CD4-positive, alpha-beta memory T cell (primary cell): Measurements from ENCODE around the gene ZNF227. TPM values are rescaled to one million over a fixed set of nuclear protein-coding genes. Genes with fewer than 3 reads are reported as not detected.

Source experiments
- CTCF ChIA-PET: fragments of 350-600 bp; sonication (Branson Sonifier 250); formaldehyde crosslinking; loops from one replicate; lab custom pipeline; 2021; ENCODE audit warnings: inconsistent platforms; ENCODE audit not compliant: partially characterized antibody; lab: Charles Lee
- POLR2A ChIA-PET: fragments of 350-600 bp; sonication (Branson Sonifier 250); formaldehyde crosslinking; loops from one replicate; lab custom pipeline; 2021; ENCODE audit not compliant: partially characterized antibody; lab: Charles Lee
- DNase-seq, 5 donors: peaks; one replicate each; pipeline versions ENCODE4 v3.0.0 to v3.0.0-alpha.2; 2020 to 2022; ENCODE audit warnings: mixed read lengths in 1 of 5
- H3K27ac ChIP-seq: one replicate; pipeline ENCODE4 v1.7.0; 2013; ENCODE audit warnings: low read depth, low read length
- H3K27me3 ChIP-seq: 2 replicates; pipeline ENCODE4 v1.7.0; 2013; ENCODE audit warnings: mild to moderate bottlenecking, low read length, moderate library complexity; ENCODE audit not compliant: insufficient read depth
- H3K36me3 ChIP-seq: 2 replicates; pipeline ENCODE4 v1.7.0; 2013; ENCODE audit warnings: mild to moderate bottlenecking, low read length, moderate library complexity; ENCODE audit not compliant: insufficient read depth
- H3K4me1 ChIP-seq: 2 replicates; pipeline ENCODE4 v1.7.0; 2013; ENCODE audit warnings: mild to moderate bottlenecking, low read length, moderate library complexity; ENCODE audit not compliant: insufficient read depth
- H3K4me3 ChIP-seq, 2 donors: one replicate each; pipeline ENCODE4 v1.7.0; 2013; ENCODE audit warnings: low read length in 2 of 2, mild to moderate bottlenecking in 1 of 2
- H3K9me3 ChIP-seq, 2 donors: one replicate each; pipeline ENCODE4 v1.7.0; 2013; ENCODE audit warnings: low read length in 2 of 2, control low read depth in 1 of 2; ENCODE audit not compliant: control insufficient read depth in 1 of 2
- H3K27ac Mint-ChIP-seq, 7 donors: one replicate each; pipeline ENCODE4 v1.8.0; 2020 to 2021; ENCODE audit warnings: mixed read lengths in 7 of 7, mild to moderate bottlenecking in 6 of 7, inconsistent platforms in 3 of 7, moderate library complexity in 3 of 7
- H3K27me3 Mint-ChIP-seq, 2 donors: one replicate each; pipeline ENCODE4 v1.8.0; 2020 to 2021; ENCODE audit warnings: mixed read lengths in 2 of 2
- H3K36me3 Mint-ChIP-seq, 2 donors: one replicate each; pipeline ENCODE4 v1.8.0; 2020 to 2021; ENCODE audit warnings: mixed read lengths in 2 of 2, inconsistent platforms in 1 of 2, mild to moderate bottlenecking in 1 of 2
- H3K4me1 Mint-ChIP-seq, 4 donors: one replicate each; pipeline ENCODE4 v1.8.0; 2020 to 2021; ENCODE audit warnings: mixed read lengths in 4 of 4, mild to moderate bottlenecking in 1 of 4
- H3K4me3 Mint-ChIP-seq, 8 donors: one replicate each; pipeline ENCODE4 v1.8.0; 2020 to 2021; ENCODE audit warnings: mixed read lengths in 8 of 8, mild to moderate bottlenecking in 7 of 8, moderate library complexity in 6 of 8, inconsistent platforms in 3 of 8
- H3K9me3 Mint-ChIP-seq, 8 donors: one replicate each; pipeline ENCODE4 v1.8.0; 2020 to 2021; ENCODE audit warnings: mixed read lengths in 8 of 8, mild to moderate bottlenecking in 5 of 8, inconsistent platforms in 3 of 8, moderate library complexity in 1 of 8
- intact Hi-C: fragments of 100-400 bp; cut with micrococcal nuclease; formaldehyde crosslinking; loops from one replicate; pipeline ENCODE4 v1.15.1; 2023
- polyA plus RNA-seq, 2 donors: library from polyadenylated mRNA; unstranded; fragments of 300-500 nt; fragmentation: Illumina TruSeq; gene quantifications; one replicate each; pipeline ENCODE4 v1.2.3, GENCODE V29; 2021
- total RNA-seq, 2 experiments: library from RNA; stranded (reverse); gene quantifications; one replicate each; pipeline ENCODE4 v1.2.3, GENCODE V29; 2021

The ZNF227 gene
- total and polyA plus RNA-seq, 4 experiments from 2014 or later = 8.9 to 54.4 (median 35.9) TPM

DNA sequence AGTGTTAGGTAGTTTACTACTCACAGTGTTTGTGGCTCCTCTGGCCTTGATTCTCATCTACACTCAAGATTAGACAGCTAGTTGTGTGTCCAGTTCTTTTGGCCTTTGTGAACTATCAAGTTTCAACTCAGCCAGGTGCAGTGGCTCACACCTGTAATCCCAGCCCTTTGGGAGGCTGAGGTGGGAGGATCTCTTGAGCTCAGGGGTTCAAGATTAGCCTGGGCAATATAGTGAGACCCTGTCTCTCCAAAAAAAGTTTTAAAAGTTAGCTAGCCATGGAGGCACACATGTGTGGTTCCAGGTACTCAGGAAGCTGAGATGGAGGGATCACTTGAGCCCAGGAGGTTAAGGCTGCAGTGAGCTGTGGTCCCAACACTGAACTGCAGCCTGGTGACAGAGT, 31.4 kb upstream of the ZNF227 start:
- no peak overlapping the region for H3K4me3 Mint-ChIP-seq
- intact Hi-C loops = no loop called here
- peaks cover 7 to 59% of the 10 kb centered on the region in 2 donors for H3K9me3 ChIP-seq

DNA sequence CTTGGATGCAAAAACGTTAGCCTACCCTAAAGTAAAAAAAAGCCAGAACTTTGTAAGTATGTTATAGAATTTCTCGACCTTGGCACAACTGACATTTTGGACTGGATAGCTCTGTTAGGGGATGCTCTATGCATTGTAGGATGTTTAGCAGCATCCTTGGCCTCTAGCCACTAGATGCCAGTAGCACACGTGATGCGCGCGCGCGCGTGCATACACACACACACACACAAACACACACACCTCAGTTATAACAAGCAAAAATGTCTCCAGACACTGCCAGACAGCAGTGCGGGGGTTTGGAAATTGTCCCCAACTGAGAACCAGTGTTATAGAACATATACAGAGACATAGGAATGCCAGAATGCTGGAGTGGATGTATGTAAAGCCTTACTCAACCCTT, 30.2 kb upstream of the ZNF227 start:
- no peak overlapping the region for H3K27ac ChIP-seq
- H3K36me3 ChIP-seq = no peaks in the 10 kb centered on the region
- intact Hi-C loops = no loop called here
- H3K4me1 ChIP-seq = no peaks in the 10 kb centered on the region
- H3K4me1 Mint-ChIP-seq = no peaks in the 10 kb centered on the region
- H3K27me3 ChIP-seq = no peaks in the 10 kb centered on the region
- DNase-seq = no peak
- no peak overlapping the region for H3K27ac Mint-ChIP-seq
- no peak overlapping the region for H3K4me3 Mint-ChIP-seq
- H3K36me3 Mint-ChIP-seq = peaks cover 21 to 30% of the 10 kb centered on the region in 2 donors
- POLR2A ChIA-PET = no interaction called here
- peaks cover 5 to 96% (median 80%) of the 10 kb centered on the region in 8 donors for H3K9me3 Mint-ChIP-seq
- no peaks in the 10 kb centered on the region for H3K27me3 Mint-ChIP-seq
- H3K4me3 ChIP-seq = no peak overlapping the region
- peaks cover 3 to 53% of the 10 kb centered on the region in 2 donors for H3K9me3 ChIP-seq
- CTCF ChIA-PET = no interaction called here

More for the DNA sequence above, 31.4 kb upstream of the ZNF227 start:
- H3K27me3 Mint-ChIP-seq = no peaks in the 10 kb centered on the region
- no peaks in the 10 kb centered on the region for H3K4me1 Mint-ChIP-seq
- H3K27ac Mint-ChIP-seq = no peak overlapping the region
- H3K36me3 ChIP-seq = peaks cover 6% of the 10 kb centered on the region
- no peak for DNase-seq
- H3K27me3 ChIP-seq = no peaks in the 10 kb centered on the region
- no peaks in the 10 kb centered on the region for H3K4me1 ChIP-seq
- peaks cover 3 to 97% (median 81%) of the 10 kb centered on the region in 8 donors for H3K9me3 Mint-ChIP-seq
- no peak overlapping the region for H3K4me3 ChIP-seq
- no peak overlapping the region for H3K27ac ChIP-seq
- ChIA-PET CTCF (no interaction called here), POLR2A (no interaction called here)
- H3K36me3 Mint-ChIP-seq = peaks cover 33 to 39% of the 10 kb centered on the region in 2 donors

- no peak overlapping the region for H3K4me3 Mint-ChIP-seq
- Histone ChIP-seq H3K36me3 (no peaks in the 10 kb centered on the region), H3K27me3 (no peaks in the 10 kb centered on the region), H3K27ac (no peak overlapping the region), H3K4me3 (no peak overlapping the region), H3K4me1 (no peaks in the 10 kb centered on the region), H3K9me3 (peaks cover 0 to 12% of the 10 kb centered on the region in 2 donors)
- peaks cover 1 to 2% of the 10 kb centered on the region in 2 donors for H3K27me3 Mint-ChIP-seq
- intact Hi-C loops = no loop called here
- H3K4me1 Mint-ChIP-seq = no peaks in the 10 kb centered on the region
- H3K9me3 Mint-ChIP-seq = peaks cover 2 to 81% (median 68%) of the 10 kb centered on the region in 8 donors
- H3K27ac Mint-ChIP-seq = no peak overlapping the region
- ChIA-PET POLR2A (no interaction called here), CTCF (no interaction called here)
- H3K36me3 Mint-ChIP-seq = peaks cover 30 to 33% of the 10 kb centered on the region in 2 donors
- DNase-seq = no peak
Measured at GRCh38 chr19:44190020-44190419, 22.3 kb upstream of the ZNF227 start.

- no peak for DNase-seq
- Mint-ChIP-seq H3K4me1 (no peaks in the 10 kb centered on the region), H3K27ac (no peak overlapping the region), H3K9me3 (peaks cover 3 to 81% (median 73%) of the 10 kb centered on the region in 8 donors), H3K4me3 (peak overlapping the region in 2 of 8 donors; percentile 11 to 19), H3K27me3 (peaks cover 1 to 4% of the 10 kb centered on the region in 2 donors), H3K36me3 (peaks cover 33 to 35% of the 10 kb centered on the region in 2 donors)
- Histone ChIP-seq H3K27me3 (no peaks in the 10 kb centered on the region), H3K27ac (no peak overlapping the region), H3K9me3 (peaks cover 0 to 7% of the 10 kb centered on the region in 2 donors), H3K4me3 (no peak overlapping the region), H3K36me3 (no peaks in the 10 kb centered on the region), H3K4me1 (no peaks in the 10 kb centered on the region)
- ChIA-PET CTCF (no interaction called here), POLR2A (interaction anchor here (0.5 kb wide), 1 partner anchor 20 kb away, joined by 3 read pairs; the partner anchor contains the start of gene ZNF227)
- intact Hi-C loops = no loop called here
Measured at GRCh38 chr19:44192127-44192526, 20.2 kb upstream of the ZNF227 start.

- POLR2A ChIA-PET = no interaction called here
- no peaks in the 10 kb centered on the region for H3K4me1 Mint-ChIP-seq
- peaks cover 13 to 24% of the 10 kb centered on the region in 2 donors for H3K36me3 Mint-ChIP-seq
- intact Hi-C loops = no loop called here
- Histone ChIP-seq H3K27ac (no peak overlapping the region), H3K27me3 (no peaks in the 10 kb centered on the region), H3K4me3 (no peak overlapping the region), H3K36me3 (no peaks in the 10 kb centered on the region), H3K9me3 (no peaks in the 10 kb centered on the region), H3K4me1 (no peaks in the 10 kb centered on the region)
- CTCF ChIA-PET = no interaction called here
- no peak overlapping the region for H3K27ac Mint-ChIP-seq
- H3K9me3 Mint-ChIP-seq = peaks cover 3 to 80% (median 56%) of the 10 kb centered on the region in 8 donors
- H3K4me3 Mint-ChIP-seq = no peak overlapping the region
- DNase-seq = no peak
- H3K27me3 Mint-ChIP-seq = peaks cover 3 to 4% of the 10 kb centered on the region in 2 donors
Measured at GRCh38 chr19:44196772-44197171, 15.6 kb upstream of the ZNF227 start.

DNA sequence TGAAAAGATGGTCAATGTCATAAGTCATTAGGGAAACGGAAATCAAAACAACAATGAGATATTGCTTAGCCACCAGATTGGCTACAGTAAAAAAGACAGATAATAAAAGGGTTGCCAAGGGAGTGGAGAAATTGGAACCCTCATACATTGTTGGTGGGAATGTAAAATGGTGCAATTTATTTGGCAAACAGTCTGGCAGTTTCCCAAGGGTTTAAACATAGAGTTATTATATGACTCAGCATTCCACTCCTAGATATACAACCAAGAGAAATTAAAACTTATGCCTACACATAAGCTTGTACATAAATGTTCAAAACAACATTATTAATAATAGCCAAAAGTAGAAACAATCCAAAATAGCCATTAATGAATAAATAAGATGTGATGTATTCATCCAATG, 9.9 kb upstream of the ZNF227 start:
- Histone ChIP-seq H3K9me3 (no peaks in the 10 kb centered on the region), H3K36me3 (no peaks in the 10 kb centered on the region), H3K27me3 (no peaks in the 10 kb centered on the region), H3K27ac (no peak overlapping the region), H3K4me3 (no peak overlapping the region), H3K4me1 (peaks cover under 1% of the 10 kb centered on the region)
- Mint-ChIP-seq H3K4me3 (peak overlapping the region in 1 of 8 donors; percentile 67), H3K36me3 (peaks cover 10 to 11% of the 10 kb centered on the region in 2 donors), H3K27me3 (peaks cover 0 to 8% of the 10 kb centered on the region in 2 donors), H3K4me1 (peaks cover 3 to 6% (median 6%) of the 10 kb centered on the region in 4 donors), H3K9me3 (peaks cover 3 to 69% (median 39%) of the 10 kb centered on the region in 8 donors), H3K27ac (no peak overlapping the region)
- no peak for DNase-seq
- POLR2A ChIA-PET = no interaction called here
- CTCF ChIA-PET = no interaction called here
- intact Hi-C loops = no loop called here

DNA sequence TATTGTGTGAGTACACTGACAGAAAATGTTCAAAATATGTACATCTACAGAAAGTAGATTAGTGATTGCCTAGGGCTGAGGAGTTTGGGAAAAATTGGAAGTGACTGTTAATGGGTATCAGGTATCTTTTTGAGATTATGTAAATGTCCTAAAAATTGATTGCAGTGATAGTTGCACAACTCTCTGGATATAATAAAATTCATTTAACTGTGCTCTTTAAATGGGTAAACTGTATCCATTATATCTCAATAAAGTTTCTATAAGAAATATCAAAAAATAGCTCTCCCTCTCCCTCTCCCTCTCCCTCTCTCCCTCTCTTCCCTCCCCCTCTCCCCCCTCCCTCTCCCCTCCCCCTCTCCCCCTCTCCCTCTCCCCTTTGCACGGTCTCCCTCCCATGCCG, 9.4 kb upstream of the ZNF227 start:
- POLR2A ChIA-PET = no interaction called here
- Mint-ChIP-seq H3K36me3 (peaks cover 10 to 13% of the 10 kb centered on the region in 2 donors), H3K4me3 (peak overlapping the region in 1 of 8 donors; percentile 67), H3K9me3 (peaks cover 3 to 70% (median 38%) of the 10 kb centered on the region in 8 donors), H3K4me1 (peaks cover 5 to 11% (median 9%) of the 10 kb centered on the region in 4 donors), H3K27me3 (peaks cover 0 to 8% of the 10 kb centered on the region in 2 donors), H3K27ac (no peak overlapping the region)
- Histone ChIP-seq H3K27ac (no peak overlapping the region), H3K4me1 (peaks cover 5% of the 10 kb centered on the region), H3K27me3 (no peaks in the 10 kb centered on the region), H3K4me3 (no peak overlapping the region), H3K36me3 (no peaks in the 10 kb centered on the region), H3K9me3 (no peaks in the 10 kb centered on the region)
- no peak for DNase-seq
- CTCF ChIA-PET = no interaction called here
- intact Hi-C loops = no loop called here
